SHP77 (cell line): ENCODE data around the gene PIAS3.

Experiments
- DNase-seq, 2 experiments: peaks; one replicate each; lab custom pipeline; 2025; lab: John Stamatoyannopoulos, UW

PIAS3 gene

DNA sequence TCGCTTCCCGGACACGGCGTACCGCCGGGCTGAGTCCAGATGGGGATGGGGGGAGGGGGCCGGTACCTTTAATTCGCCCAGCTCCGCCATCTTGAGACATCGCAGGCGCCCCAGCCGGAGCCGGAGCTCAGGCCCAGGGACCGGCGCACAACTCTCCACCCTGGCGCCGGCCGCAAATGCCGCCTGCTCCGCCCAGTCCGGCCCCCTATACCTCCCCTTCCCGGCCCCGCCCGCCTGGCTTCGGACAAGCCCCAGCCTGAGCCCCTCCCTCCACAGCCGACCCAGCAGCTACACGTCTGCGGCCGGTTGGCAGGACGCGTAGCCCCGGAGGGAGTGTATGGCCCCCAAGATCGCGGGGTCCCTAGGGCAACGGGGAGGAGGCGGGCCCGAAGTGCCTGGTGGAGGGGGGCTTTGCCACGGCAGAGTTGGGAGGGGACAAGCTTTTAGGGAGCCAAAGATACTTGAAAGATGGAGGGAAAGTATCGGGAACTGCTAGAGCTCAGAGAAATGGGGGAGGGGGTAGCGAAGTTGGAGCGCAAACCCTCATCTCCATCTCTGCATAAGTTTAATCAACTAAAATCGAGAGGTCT, at the start of gene PIAS3:
TSS of gene PIAS3 (minus strand) at position 181 of the 590 bp plus-strand sequence. CDS start at position 90, 91 bp downstream.
- peak; percentile 96 to 98 for DNase-seq

- DNase-seq: no peak
These were observed 49.8 kb upstream of the PIAS3 start for GRCh38 chr1:145908653-145909052.

- no peak for DNase-seq
These were observed 48.3 kb upstream of the PIAS3 start for GRCh38 chr1:145906954-145907753.

GRCh38 chr1:145901312-145902021, 42.6 kb upstream of the PIAS3 start:
- no peak for DNase-seq

DNA sequence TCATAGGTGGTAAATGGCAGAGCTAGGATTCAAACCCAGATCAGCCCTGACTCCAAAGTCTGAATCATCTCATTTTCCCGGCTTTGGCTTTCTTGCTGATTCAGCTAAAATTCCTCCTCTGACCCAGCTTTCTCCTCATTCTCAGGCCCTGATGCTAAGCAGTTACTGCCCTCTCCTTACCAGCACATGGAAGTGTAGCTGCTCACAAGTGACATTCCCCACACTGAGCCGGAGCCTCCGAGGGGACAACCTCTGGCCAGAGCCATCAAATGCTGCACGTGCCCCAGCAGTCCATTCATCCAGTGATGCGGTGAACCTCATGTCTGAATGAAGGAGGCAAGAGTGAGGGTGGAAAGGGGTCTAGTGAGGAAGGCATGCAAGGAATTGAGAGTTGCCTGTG, 39.9 kb upstream of the PIAS3 start:
- DNase-seq: no peak

- DNase-seq: no peak
These were observed 39.1 kb upstream of the PIAS3 start for GRCh38 chr1:145897969-145898368.

DNA sequence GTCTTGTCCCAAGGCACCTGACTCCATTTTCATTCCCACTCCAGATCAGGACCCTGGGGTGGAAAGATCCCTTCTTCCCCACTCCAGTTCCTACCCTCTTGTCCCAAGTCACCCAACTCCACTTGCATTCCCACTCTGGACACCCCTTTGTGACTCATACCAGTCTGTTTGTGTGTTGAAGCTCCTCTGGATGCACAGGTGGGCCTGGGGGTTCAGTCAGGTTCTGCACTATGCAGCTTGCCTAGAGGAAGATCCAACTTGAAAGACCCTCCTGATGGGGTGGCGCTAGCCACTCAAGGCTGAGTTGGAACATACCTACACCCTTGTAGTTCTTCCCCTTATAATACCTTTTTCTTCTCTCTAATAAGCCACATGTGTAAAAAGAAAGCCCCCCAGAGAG, 36.6 kb upstream of the PIAS3 start:
- no peak for DNase-seq

DNA sequence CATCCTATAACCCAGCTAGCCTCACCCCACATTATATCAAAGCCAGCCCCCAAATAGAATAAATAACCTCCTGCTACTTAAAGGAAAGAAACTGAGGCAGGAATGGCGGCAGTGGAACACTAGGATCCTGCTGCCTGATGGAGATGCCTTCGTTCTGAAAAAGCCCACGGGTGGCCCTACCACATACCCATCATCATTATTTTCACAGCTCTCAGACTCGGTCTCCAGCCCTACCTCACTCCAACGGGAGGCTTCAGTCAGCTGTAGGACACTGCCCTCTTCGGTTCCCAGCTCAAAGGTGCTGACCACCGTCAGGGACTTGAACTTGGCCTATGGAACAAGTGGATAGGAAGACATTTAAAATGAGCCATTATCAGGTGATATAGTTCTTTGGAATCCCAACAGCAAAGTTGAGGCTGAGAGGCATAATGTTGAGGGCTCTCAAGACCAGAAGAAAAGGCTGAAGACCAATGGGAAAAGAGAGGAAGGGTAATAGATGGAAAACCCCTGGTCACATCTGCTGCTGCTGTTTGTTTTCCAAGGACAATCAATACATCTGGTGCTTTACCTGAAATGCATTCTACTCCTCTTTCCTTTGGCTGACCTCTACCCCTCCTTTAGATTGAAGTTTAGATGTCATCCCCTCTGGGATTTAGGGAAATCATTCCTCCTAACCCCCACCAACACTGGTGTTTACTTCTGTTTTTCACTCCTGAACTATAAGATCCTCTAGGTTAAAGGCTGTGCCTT, 34.6 kb upstream of the PIAS3 start:
- DNase-seq: no peak

DNA sequence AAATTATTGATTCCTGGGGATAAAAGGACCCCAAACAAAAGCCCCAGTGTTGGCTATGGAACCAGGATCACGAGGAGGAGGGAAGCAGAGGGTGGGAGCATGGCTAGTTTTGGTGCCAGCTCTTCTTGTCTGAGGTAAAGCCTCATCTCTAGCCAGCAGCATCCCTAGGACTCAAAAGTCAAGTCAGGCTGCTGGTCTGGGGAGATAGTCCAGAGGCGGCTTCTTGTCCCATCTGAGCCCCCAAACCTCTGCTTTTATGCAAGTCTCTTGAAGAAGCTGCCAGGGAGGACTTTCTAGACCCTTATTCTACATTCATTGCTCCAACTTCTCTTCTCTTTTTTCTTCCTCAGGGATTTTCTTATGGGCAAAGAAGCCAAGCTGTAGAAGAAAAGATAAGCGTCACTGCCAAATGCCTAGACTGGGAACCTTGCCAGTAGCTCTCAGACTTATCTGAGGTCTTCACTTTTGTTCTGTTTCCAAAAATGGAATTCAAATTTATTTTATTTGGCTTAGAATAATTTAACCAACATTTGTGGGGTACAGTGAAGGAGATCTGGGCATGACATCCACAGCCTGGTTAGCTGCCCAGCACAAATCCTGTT, 33.7 kb upstream of the PIAS3 start:
- no peak for DNase-seq

GRCh38 chr1:145891587-145892485, 33.0 kb upstream of the PIAS3 start:
- peak; percentile 99 to 100 for DNase-seq

DNA sequence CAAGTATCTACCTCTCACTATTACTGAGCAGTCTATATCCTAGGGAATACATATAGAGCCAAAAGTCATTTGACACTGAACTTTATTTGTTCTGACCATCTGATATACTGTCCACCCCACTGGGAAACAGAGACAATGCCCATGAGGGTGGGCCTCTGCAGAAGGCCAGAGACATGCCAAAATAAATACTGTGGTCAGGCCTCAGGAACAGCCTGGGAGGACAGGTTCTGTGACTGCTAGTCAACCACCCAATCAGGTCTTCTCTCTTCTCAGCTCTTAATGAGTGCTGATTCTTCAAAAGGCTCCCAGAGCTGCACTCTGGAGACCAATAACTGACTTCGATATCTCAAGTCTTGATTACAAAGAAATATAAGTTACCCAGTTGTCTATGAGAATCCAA, 32.3 kb upstream of the PIAS3 start:
- DNase-seq: no peak

DNA sequence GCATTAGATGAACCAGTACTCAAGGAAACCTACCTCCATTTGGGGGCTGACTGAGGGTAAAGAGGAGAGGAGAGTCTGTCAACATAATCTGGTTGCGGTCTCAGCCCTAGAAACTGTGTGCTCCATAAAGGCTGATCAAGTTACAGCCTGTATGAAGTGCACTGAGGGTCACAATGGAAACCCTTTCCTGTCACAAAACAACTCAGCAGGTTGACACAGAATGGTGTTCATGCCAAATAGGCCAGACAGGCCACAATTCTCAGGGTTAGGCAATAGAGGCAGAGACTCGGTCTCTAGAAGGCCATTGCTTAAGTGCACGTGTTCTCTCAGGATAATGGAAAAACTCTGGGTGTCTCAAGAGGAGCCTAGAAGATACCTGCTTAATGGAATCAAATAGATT, 30.8 kb upstream of the PIAS3 start:
- peak; percentile 18 to 33 for DNase-seq

DNA sequence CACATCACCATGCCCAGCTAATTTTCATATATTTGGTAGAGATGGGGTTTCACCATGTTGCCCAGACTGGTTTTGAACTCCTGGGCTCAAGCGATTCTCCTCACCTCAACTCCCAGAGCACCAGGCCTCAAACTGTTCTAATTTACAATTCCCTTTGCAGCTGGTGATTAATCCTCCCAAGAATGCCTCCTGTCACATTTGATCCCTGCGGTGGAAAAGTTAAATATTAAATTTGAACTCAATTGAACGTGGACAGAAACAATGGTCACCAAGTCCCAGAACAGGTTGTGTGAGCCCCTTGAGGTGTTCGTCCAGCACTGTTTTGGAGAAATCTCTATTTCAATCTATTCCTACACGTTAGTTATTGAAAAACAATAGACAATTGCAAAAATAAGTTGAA, 28.8 kb upstream of the PIAS3 start:
- no peak for DNase-seq

- no peak for DNase-seq
These were observed 27.9 kb upstream of the PIAS3 start for GRCh38 chr1:145886816-145887215.

GRCh38 chr1:145886390-145886789, 27.5 kb upstream of the PIAS3 start:
- no peak for DNase-seq

DNA sequence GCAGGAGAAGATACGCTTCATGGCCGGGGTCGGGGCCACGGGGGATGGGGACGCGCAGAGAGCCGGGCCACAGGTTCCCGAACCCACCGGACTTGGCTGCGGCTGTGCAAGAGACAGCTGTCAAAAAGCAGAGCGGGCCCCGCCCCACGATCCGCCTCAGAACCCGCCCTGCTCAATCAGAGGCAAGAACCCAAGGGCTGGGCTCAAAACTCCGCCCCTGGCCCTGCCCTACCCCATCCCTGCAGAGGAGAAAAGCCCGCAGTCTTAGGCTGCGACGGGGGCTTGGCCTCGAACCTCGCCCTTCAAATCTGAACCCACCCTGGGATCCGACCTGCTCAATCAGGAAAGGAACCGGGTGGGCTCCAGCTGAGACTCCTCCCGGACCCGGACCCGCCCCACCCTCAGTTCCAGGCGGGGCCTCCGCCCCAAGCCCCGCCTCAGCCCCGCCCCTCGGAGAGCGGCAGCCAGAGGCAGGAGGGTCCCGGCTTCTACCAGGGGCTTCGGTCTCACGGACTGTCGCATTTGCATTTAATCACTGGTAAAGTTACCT, 26.9 kb upstream of the PIAS3 start, which contains the start of gene ANKRD35:
TSS of gene ANKRD35 (minus strand) at position 129 of the 550 bp plus-strand sequence. CDS start at position 21, 108 bp downstream.
- peak; percentile 82 to 91 for DNase-seq

GRCh38 chr1:145884675-145885074, 25.8 kb upstream of the PIAS3 start:
- no peak for DNase-seq

GRCh38 chr1:145879775-145880174, 20.9 kb upstream of the PIAS3 start:
- DNase-seq: peak in 1 of 2 experiments; percentile 48

DNA sequence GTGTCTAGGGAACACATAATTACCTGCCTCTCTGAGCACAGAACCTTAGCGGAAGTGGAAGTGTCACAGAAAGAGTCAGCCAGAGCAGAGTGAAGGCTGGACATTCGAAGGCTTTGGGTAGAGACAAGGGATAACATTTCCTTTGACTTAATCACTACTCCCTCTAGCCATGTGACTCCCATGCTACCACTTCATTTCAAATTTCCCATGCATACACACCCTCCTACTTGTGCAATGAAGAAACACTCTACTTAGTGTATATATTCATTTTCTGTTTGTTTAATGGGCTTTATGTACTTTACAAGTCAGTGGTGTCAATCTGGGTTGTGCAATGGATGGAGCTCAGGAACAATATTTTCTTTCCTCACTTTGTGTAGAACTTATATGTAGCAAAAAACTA, 19.8 kb upstream of the PIAS3 start:
- DNase-seq: no peak

GRCh38 chr1:145877923-145878486, 19.1 kb upstream of the PIAS3 start:
- no peak for DNase-seq
